Stomach (tissue), 4 donors: ENCODE results near the gene DPF3.

Experiments used
- EP300 ChIP-seq: sonication (generic); formaldehyde crosslinking; IDR thresholded peaks from one replicate; pipeline ENCODE4 v1.6.1; 2017; ENCODE audit warnings: antibody characterized with exemption
- POLR2A ChIP-seq, 4 donors: fragments of 450-650 bp; IDR thresholded peaks; one replicate each; pipeline ENCODE4 v1.6.1; 2016; ENCODE audit warnings: antibody characterized with exemption in 4 of 4, control low read depth in 2 of 4, mild to moderate bottlenecking in 1 of 4, moderate library complexity in 1 of 4
- POLR2AphosphoS5 ChIP-seq, 3 donors: sonication (generic); formaldehyde crosslinking; IDR thresholded peaks; one replicate each; pipeline ENCODE4 v1.6.1; 2016; ENCODE audit warnings: antibody characterized with exemption in 3 of 3
- TF ChIP-seq, protein P1 (sequence below), 7 experiments: fragments of 450-650 bp in 4 of 7; fragments of 200-600 bp in 3 of 7; sonication (generic) in 3 of 7; IDR thresholded peaks; one replicate each; pipeline ENCODE4 v1.5.1; 2016 to 2019; ENCODE audit warnings: antibody characterized with exemption in 7 of 7, control low read depth in 2 of 7, mild to moderate bottlenecking in 1 of 7

DNA sequence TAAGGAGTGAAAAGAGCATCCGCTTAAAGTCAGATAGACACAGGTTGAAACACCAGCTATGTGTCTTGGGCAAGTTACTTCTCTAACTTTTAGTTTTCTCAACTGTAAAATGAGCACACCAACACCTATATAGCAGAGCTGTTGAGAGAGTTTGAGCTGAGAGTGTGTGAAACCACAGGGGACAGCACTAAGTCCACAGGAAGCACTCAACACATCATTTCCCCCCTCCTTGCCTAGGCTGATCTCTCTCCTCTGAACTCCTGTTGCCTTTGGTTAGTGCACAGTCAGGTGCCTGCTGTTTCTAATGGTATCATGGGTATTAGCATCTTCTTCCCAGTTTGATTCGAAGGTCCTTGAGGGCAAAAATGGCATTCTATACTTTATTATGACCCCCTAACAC lies 176.7 kb downstream of the DPF3 start:
- TF ChIP-seq, protein P1, sequence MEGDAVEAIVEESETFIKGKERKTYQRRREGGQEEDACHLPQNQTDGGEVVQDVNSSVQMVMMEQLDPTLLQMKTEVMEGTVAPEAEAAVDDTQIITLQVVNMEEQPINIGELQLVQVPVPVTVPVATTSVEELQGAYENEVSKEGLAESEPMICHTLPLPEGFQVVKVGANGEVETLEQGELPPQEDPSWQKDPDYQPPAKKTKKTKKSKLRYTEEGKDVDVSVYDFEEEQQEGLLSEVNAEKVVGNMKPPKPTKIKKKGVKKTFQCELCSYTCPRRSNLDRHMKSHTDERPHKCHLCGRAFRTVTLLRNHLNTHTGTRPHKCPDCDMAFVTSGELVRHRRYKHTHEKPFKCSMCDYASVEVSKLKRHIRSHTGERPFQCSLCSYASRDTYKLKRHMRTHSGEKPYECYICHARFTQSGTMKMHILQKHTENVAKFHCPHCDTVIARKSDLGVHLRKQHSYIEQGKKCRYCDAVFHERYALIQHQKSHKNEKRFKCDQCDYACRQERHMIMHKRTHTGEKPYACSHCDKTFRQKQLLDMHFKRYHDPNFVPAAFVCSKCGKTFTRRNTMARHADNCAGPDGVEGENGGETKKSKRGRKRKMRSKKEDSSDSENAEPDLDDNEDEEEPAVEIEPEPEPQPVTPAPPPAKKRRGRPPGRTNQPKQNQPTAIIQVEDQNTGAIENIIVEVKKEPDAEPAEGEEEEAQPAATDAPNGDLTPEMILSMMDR (IDR thresholded peaks at IDR 0.05) = no peak
- no peak for TF ChIP-seq POLR2A (IDR thresholded peaks at IDR 0.05)
- TF ChIP-seq EP300 = no peak
- no peak for TF ChIP-seq POLR2AphosphoS5 (IDR thresholded peaks at IDR 0.05)
